HepG2 (cell line): ENCODE measurements around the gene LDLRAD4.

Source experiments
- ATF4 ChIP-seq, 2 experiments: fragments of 450-650 bp in 1 of 2; sonication (generic) in 1 of 2; formaldehyde crosslinking; IDR thresholded peaks; 2 replicates each; pipeline versions ENCODE4 v1.5.0 to v1.8.0; 2020 to 2022; ENCODE audit warnings: mild to moderate bottlenecking in 1 of 2, missing genetic modification reagents in 1 of 2
- CBX5 ChIP-seq: sonication (generic); formaldehyde crosslinking; IDR thresholded peaks from 2 replicates; pipeline ENCODE4 v1.4.0; 2020; ENCODE audit warnings: missing genetic modification reagents, borderline replicate concordance
- CTCF ChIP-seq: sonication (generic); formaldehyde crosslinking; IDR thresholded peaks from 2 replicates; pipeline ENCODE4 v1.5.0; 2020; ENCODE audit warnings: mild to moderate bottlenecking, missing genetic modification reagents, moderate library complexity
- ESRRA ChIP-seq: sonication (generic); formaldehyde crosslinking; IDR thresholded peaks from 2 replicates; pipeline ENCODE4 v1.5.1; 2020; ENCODE audit warnings: mild to moderate bottlenecking, low read depth, missing genetic modification reagents
- NR2F6 ChIP-seq, 2 experiments: IDR thresholded peaks; 2 replicates each; pipeline ENCODE4 v1.6.1; 2016; ENCODE audit warnings: antibody characterized with exemption in 1 of 2, mild to moderate bottlenecking in 1 of 2
- POLR2A ChIP-seq, 2 experiments: IDR thresholded peaks; 2 replicates each; pipeline ENCODE4 v1.6.1; 2011; ENCODE audit warnings: low read depth in 2 of 2, low read length in 2 of 2, mild to moderate bottlenecking in 1 of 2, moderate library complexity in 1 of 2; ENCODE audit not compliant: insufficient read depth in 1 of 2
- POLR2AphosphoS5 ChIP-seq: IDR thresholded peaks from 2 replicates; pipeline ENCODE4 v1.6.1; 2012; ENCODE audit warnings: low read depth, low read length
- RBFOX2 ChIP-seq: fragments of 200-400 bp; formaldehyde crosslinking; IDR thresholded peaks from 2 replicates; pipeline ENCODE4 v1.6.1; 2017; ENCODE audit warnings: low read depth, mild to moderate bottlenecking, low read length
- YY1 ChIP-seq: IDR thresholded peaks from 2 replicates; pipeline ENCODE4 v1.6.1; 2011; ENCODE audit warnings: low read length, low read depth, moderate library complexity, mild to moderate bottlenecking; ENCODE audit not compliant: insufficient read depth, insufficient replicate concordance
- TF ChIP-seq, protein P1 (sequence below): sonication (generic); formaldehyde crosslinking; IDR thresholded peaks from 2 replicates; pipeline ENCODE4 v1.4.0; 2020; ENCODE audit warnings: missing genetic modification reagents

DNA sequence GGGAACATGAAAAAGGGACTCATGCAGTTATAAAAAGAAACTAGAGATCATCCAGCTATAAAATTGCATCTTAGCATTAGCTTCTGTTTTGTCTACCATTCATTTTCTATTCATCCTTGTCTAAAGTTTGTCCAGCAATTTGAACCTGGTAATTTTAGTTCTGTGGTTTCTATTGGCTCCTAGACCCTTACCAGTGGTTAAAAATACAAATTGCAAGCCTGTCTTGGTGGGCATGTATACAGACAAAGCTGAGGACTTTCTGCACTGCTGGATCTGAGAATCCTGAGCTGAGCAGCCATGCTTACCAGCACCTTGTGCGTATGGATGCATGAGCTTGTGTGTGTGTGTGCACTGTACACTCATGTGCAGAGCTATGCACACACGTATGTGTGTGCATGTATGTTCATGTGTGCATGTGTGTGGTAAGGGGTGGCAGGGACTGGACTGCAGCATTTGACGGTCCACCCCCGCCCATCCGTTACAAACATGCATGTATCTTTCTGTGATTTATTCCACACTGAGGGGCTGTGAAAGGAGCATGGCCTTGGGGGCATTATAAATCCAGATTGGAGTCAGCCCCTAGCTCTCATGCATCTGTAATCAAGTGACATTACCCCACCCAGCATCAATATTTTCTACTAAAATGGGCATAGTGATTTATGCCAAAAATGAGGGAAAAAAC lies 363.1 kb downstream of the LDLRAD4 start:
- no peak for TF ChIP-seq ATF4 (CRISPR knock-in tag; IDR thresholded peaks at IDR 0.05)
- no peak for TF ChIP-seq CBX5
- TF ChIP-seq, protein P1, sequence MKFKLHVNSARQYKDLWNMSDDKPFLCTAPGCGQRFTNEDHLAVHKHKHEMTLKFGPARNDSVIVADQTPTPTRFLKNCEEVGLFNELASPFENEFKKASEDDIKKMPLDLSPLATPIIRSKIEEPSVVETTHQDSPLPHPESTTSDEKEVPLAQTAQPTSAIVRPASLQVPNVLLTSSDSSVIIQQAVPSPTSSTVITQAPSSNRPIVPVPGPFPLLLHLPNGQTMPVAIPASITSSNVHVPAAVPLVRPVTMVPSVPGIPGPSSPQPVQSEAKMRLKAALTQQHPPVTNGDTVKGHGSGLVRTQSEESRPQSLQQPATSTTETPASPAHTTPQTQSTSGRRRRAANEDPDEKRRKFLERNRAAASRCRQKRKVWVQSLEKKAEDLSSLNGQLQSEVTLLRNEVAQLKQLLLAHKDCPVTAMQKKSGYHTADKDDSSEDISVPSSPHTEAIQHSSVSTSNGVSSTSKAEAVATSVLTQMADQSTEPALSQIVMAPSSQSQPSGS (CRISPR knock-in tag), result no peak
- no peak for TF ChIP-seq NR2F6 (IDR thresholded peaks at IDR 0.05)
- no peak for TF ChIP-seq NR2F6 (CRISPR knock-in tag; IDR thresholded peaks at IDR 0.05)
- no peak for TF ChIP-seq ESRRA
- no peak for TF ChIP-seq YY1
- no peak for TF ChIP-seq POLR2AphosphoS5
- TF ChIP-seq RBFOX2, result no peak
- no peak for TF ChIP-seq POLR2A (IDR thresholded peaks at IDR 0.05; ENCODE audit: insufficient read depth in 1 of 2, low read depth in 2 of 2, low read length in 2 of 2)
- TF ChIP-seq CTCF, result no peak
